Measurements from ENCODE around the gene PNMA8B. TPM values are rescaled to one million over a fixed set of nuclear protein-coding genes. Genes with fewer than 3 reads are reported as not detected.
A peak's percentile ranks its signal among the peaks of the same experiment; 100 is the strongest.

Gene PNMA8B
- total RNA-seq, 1 experiment from 2014 or later = not detected

- Mint-ChIP-seq H3K36me3 (ENCODE audit: insufficient read depth, unreplicated experiment) (no peaks in the 10 kb centered on the region), H3K9me3 (ENCODE audit: low read depth, unreplicated experiment) (no peaks in the 10 kb centered on the region), H3K4me1 (ENCODE audit: low read depth, unreplicated experiment) (peaks cover 8% of the 10 kb centered on the region), H3K27ac (ENCODE audit: unreplicated experiment) (no peak overlapping the region), H3K27me3 (ENCODE audit: unreplicated experiment) (peaks cover 43% of the 10 kb centered on the region), H3K4me3 (ENCODE audit: low read depth, unreplicated experiment) (no peak overlapping the region)
- intact Hi-C loops (cut with micrococcal nuclease; ENCODE audit: unreplicated experiment) = loop anchor here (10.0 kb wide), 1 partner anchor 231 kb away; no protein-coding TSS in a partner anchor
- no TSS peak for BruUV-seq (replicated peaks)
- CTCF ChIA-PET = interaction anchor here (0.5 to 2.0 kb wide), 11 partner anchors 12 to 437 kb away, joined by 3 to 18 read pairs (median 4); no protein-coding TSS in a partner anchor
- DNase-seq = peak; percentile 34
- TF ChIP-seq, protein P1, sequence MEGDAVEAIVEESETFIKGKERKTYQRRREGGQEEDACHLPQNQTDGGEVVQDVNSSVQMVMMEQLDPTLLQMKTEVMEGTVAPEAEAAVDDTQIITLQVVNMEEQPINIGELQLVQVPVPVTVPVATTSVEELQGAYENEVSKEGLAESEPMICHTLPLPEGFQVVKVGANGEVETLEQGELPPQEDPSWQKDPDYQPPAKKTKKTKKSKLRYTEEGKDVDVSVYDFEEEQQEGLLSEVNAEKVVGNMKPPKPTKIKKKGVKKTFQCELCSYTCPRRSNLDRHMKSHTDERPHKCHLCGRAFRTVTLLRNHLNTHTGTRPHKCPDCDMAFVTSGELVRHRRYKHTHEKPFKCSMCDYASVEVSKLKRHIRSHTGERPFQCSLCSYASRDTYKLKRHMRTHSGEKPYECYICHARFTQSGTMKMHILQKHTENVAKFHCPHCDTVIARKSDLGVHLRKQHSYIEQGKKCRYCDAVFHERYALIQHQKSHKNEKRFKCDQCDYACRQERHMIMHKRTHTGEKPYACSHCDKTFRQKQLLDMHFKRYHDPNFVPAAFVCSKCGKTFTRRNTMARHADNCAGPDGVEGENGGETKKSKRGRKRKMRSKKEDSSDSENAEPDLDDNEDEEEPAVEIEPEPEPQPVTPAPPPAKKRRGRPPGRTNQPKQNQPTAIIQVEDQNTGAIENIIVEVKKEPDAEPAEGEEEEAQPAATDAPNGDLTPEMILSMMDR (IDR thresholded peaks at IDR 0.05; ENCODE audit: unreplicated experiment) = peak; percentile 35
Observed at GRCh38 chr19:46515879-46516350, 20.2 kb upstream of the PNMA8B start.

- no peak for DNase-seq
- CTCF ChIA-PET = interaction anchor here (0.6 to 2.0 kb wide), 6 partner anchors 13 to 437 kb away, joined by 4 to 8 read pairs (median 4); no protein-coding TSS in a partner anchor
- intact Hi-C loops (cut with micrococcal nuclease; ENCODE audit: unreplicated experiment) = loop anchor here (10.0 kb wide), 1 partner anchor 230 kb away; no protein-coding TSS in a partner anchor
Observed at GRCh38 chr19:46515290-46515609, 19.6 kb upstream of the PNMA8B start.

DNA sequence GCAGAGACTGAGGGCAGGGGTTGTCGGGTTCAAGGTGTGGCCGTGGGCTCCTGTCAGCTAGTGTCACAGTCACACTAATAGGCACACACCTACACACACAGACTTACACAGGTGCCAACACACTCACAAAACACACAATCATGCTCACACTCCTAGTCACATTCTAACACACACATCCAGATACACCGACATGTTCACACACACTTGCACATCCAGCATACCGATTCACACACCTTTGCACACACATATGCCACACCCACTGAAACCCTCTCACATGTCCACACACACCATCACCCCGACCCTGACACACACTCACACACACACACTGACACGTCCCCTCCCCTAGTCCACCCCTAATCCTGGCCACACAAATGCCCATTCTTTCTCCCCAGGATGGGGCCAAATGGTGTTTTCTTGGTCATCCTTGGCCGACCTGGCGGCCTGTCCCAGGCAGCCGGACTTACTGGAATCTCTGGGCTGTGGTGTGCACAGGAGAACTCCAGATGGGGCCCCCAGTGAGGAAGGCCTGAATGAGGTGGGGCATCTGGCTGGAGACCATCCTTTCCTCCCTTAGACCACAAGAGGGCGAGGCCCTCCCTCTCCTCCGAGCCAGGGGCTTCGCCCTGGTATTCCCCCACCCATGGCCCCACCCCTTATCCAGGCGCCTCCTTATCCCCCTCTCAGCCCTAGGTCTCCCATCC lies 19.1 kb upstream of the PNMA8B start:
- TF ChIP-seq, protein P1 (IDR thresholded peaks at IDR 0.05; ENCODE audit: unreplicated experiment) = no peak
- H3K27me3 Mint-ChIP-seq (ENCODE audit: unreplicated experiment) = peaks cover 50% of the 10 kb centered on the region
- H3K4me3 Mint-ChIP-seq (ENCODE audit: low read depth, unreplicated experiment) = no peak overlapping the region
- no TSS peak for BruUV-seq (replicated peaks)
- no peak overlapping the region for H3K27ac Mint-ChIP-seq (ENCODE audit: unreplicated experiment)
- H3K36me3 Mint-ChIP-seq (ENCODE audit: insufficient read depth, unreplicated experiment) = no peaks in the 10 kb centered on the region
- CTCF ChIA-PET = interaction anchor here (0.8 kb wide), 1 partner anchor 436 kb away, joined by 4 read pairs; no protein-coding TSS in a partner anchor
- peaks cover 8% of the 10 kb centered on the region for H3K4me1 Mint-ChIP-seq (ENCODE audit: low read depth, unreplicated experiment)
- no peak for DNase-seq
- no peaks in the 10 kb centered on the region for H3K9me3 Mint-ChIP-seq (ENCODE audit: low read depth, unreplicated experiment)
- intact Hi-C loops (cut with micrococcal nuclease; ENCODE audit: unreplicated experiment) = loop anchor here (10.0 kb wide), 1 partner anchor 230 kb away; no protein-coding TSS in a partner anchor

More at GRCh38 chr19:46515290-46515609, 19.6 kb upstream of the PNMA8B start:
- Mint-ChIP-seq H3K36me3 (ENCODE audit: insufficient read depth, unreplicated experiment) (no peaks in the 10 kb centered on the region), H3K4me1 (ENCODE audit: low read depth, unreplicated experiment) (peaks cover 8% of the 10 kb centered on the region), H3K4me3 (ENCODE audit: low read depth, unreplicated experiment) (no peak overlapping the region), H3K27ac (ENCODE audit: unreplicated experiment) (no peak overlapping the region), H3K27me3 (ENCODE audit: unreplicated experiment) (peaks cover 50% of the 10 kb centered on the region), H3K9me3 (ENCODE audit: low read depth, unreplicated experiment) (no peaks in the 10 kb centered on the region)
- TF ChIP-seq, protein P1 (IDR thresholded peaks at IDR 0.05; ENCODE audit: unreplicated experiment) = no peak
- BruUV-seq (replicated peaks) = no TSS peak

DNA sequence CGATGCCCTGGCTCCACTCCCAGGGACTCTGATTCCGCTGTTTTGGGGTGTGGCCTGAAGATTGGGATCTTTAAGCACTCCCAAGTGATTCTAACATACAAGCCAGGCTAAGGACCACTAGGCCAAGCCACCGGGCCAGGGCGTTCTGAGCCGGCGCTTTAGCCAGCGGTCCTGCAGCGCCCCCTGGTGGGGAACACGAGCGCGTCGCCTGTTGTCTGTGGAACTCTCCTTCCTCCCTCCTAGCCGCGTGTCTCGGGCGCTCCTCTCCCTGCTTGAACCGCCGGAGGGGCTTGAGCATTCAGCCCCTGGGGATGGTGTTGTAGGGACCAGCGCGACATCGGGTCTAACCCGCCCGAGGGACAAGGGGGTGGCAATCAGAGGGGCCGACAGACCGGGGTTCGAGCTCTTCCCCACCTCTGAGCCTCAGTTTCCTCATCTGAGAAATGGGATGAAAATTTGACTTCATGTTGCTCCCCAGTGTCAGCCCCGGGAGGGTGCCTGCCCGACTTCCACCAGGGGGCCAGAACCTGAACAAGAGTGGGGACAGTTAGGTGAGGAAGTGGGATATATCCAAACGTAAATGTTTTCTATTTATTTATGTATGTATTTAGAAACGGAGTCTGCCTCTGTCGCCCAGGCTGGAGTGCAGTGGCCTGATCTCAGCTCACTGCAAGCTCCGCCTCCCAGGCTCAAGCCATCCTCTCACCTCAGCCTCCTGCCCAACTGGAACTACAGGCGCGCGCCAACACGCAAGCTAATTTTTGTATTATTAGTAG lies 18.0 kb upstream of the PNMA8B start:
- Mint-ChIP-seq H3K9me3 (ENCODE audit: low read depth, unreplicated experiment) (no peaks in the 10 kb centered on the region), H3K36me3 (ENCODE audit: insufficient read depth, unreplicated experiment) (no peaks in the 10 kb centered on the region), H3K27me3 (ENCODE audit: unreplicated experiment) (peaks cover 53% of the 10 kb centered on the region), H3K27ac (ENCODE audit: unreplicated experiment) (no peak overlapping the region), H3K4me3 (ENCODE audit: low read depth, unreplicated experiment) (no peak overlapping the region), H3K4me1 (ENCODE audit: low read depth, unreplicated experiment) (peaks cover 8% of the 10 kb centered on the region)
- DNase-seq = peak; percentile 90
- CTCF ChIA-PET = no interaction called here
- intact Hi-C loops (cut with micrococcal nuclease; ENCODE audit: unreplicated experiment) = loop anchor here (2.0 to 10.0 kb wide), 3 partner anchors 111 to 229 kb away; no protein-coding TSS in a partner anchor
- TF ChIP-seq, protein P1 (IDR thresholded peaks at IDR 0.05; ENCODE audit: unreplicated experiment) = peak; percentile 98
- no TSS peak for BruUV-seq (replicated peaks)
